Erythroblast (primary cell): Measurements from ENCODE around the gene CPM.

Source experiments
- GATA1 ChIP-seq: IDR thresholded peaks from 2 replicates; pipeline ENCODE4 v1.6.1; 2011; ENCODE audit warnings: low read depth, mild to moderate bottlenecking, control low read depth, low read length, moderate library complexity
- POLR2A ChIP-seq: IDR thresholded peaks from 2 replicates; pipeline ENCODE4 v1.6.1; 2011; ENCODE audit warnings: mild to moderate bottlenecking, low read length

DNA sequence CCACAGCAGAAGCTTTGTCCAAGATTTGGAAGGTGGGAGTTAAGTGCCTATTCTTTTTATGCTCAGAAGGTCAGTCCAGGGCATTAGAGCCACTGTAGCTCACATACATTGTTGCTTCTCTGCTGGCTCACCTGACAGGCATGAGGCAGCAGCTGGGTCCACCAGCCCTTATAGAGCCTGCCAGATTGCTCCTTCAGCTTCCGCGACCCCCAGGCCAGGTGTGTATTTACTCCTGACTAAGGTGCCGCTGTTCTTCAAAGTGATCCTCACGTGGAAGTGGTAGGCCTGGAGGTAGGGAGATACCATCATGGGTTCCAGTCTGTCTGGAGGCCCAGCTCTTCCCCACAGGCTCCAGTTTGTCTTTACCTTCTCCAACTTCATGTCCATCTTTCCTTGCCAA, 17.5 kb upstream of the CPM start:
- no peak for TF ChIP-seq POLR2A
- TF ChIP-seq GATA1, result no peak
